Measurements from ENCODE around the gene OXER1. TPM values are rescaled to one million over a fixed set of nuclear protein-coding genes. Genes with fewer than 3 reads are reported as not detected.

OXER1 gene
- total and polyA plus RNA-seq, 4 donors, result 0.50 to 2.7 (median 1.3) TPM

GRCh38 chr2:42754021-42754775, 9.7 kb downstream of the OXER1 start:
- no peak overlapping the region for H3K27ac ChIP-seq (ENCODE audit: low read depth, low read length)
- 53% methylated on average over 10 of the region's 11 CpGs for WGBS (ENCODE audit: insufficient coverage)
- H3K4me3 ChIP-seq (ENCODE audit: low read depth, low read length), result no peak overlapping the region
- H3K9me3 ChIP-seq (ENCODE audit: control insufficient read depth, insufficient read depth, low read length), result no peaks in the 10 kb centered on the region
- DNase-seq (ENCODE audit: low read depth in 4 of 6, low spot score in 6 of 6), result peak in 3 of 6 donors; percentile 11 to 38 (median 25)
- H3K27me3 ChIP-seq (ENCODE audit: control insufficient read depth, insufficient read depth, low read length), result no peaks in the 10 kb centered on the region
- H3K4me1 ChIP-seq (ENCODE audit: control insufficient read depth, insufficient read depth, low read length), result peaks cover 33% of the 10 kb centered on the region
- peaks cover 32% of the 10 kb centered on the region for H3K36me3 ChIP-seq (ENCODE audit: control insufficient read depth, insufficient read depth, low read length)

- Histone ChIP-seq H3K36me3 (ENCODE audit: control insufficient read depth, insufficient read depth, low read length) (peaks cover 32% of the 10 kb centered on the region), H3K27me3 (ENCODE audit: control insufficient read depth, insufficient read depth, low read length) (no peaks in the 10 kb centered on the region), H3K4me3 (ENCODE audit: low read depth, low read length) (no peak overlapping the region), H3K4me1 (ENCODE audit: control insufficient read depth, insufficient read depth, low read length) (peaks cover 33% of the 10 kb centered on the region), H3K27ac (ENCODE audit: low read depth, low read length) (no peak overlapping the region), H3K9me3 (ENCODE audit: control insufficient read depth, insufficient read depth, low read length) (no peaks in the 10 kb centered on the region)
- 76% methylated on average over 16 of the region's 24 CpGs for WGBS (ENCODE audit: insufficient coverage)
- no peak for DNase-seq (ENCODE audit: low read depth in 4 of 6, low spot score in 6 of 6)
Observed at GRCh38 chr2:42752816-42753813, 10.8 kb downstream of the OXER1 start.

- peaks cover 33% of the 10 kb centered on the region for H3K4me1 ChIP-seq (ENCODE audit: control insufficient read depth, insufficient read depth, low read length)
- H3K27me3 ChIP-seq (ENCODE audit: control insufficient read depth, insufficient read depth, low read length), result no peaks in the 10 kb centered on the region
- H3K4me3 ChIP-seq (ENCODE audit: low read depth, low read length), result no peak overlapping the region
- H3K9me3 ChIP-seq (ENCODE audit: control insufficient read depth, insufficient read depth, low read length), result no peaks in the 10 kb centered on the region
- 60% methylated on average over 1 of the region's 2 CpGs for WGBS (ENCODE audit: insufficient coverage)
- peaks cover 34% of the 10 kb centered on the region for H3K36me3 ChIP-seq (ENCODE audit: control insufficient read depth, insufficient read depth, low read length)
- H3K27ac ChIP-seq (ENCODE audit: low read depth, low read length), result no peak overlapping the region
- no peak for DNase-seq (ENCODE audit: low read depth in 4 of 6, low spot score in 6 of 6)
Observed at GRCh38 chr2:42752314-42752713, 11.6 kb downstream of the OXER1 start.

- peaks cover 10% of the 10 kb centered on the region for H3K4me1 ChIP-seq (ENCODE audit: control insufficient read depth, insufficient read depth, low read length)
- no peak overlapping the region for H3K4me3 ChIP-seq (ENCODE audit: low read depth, low read length)
- peaks cover 17% of the 10 kb centered on the region for H3K36me3 ChIP-seq (ENCODE audit: control insufficient read depth, insufficient read depth, low read length)
- no peak for DNase-seq (ENCODE audit: low read depth in 4 of 6, low spot score in 6 of 6)
- H3K27me3 ChIP-seq (ENCODE audit: control insufficient read depth, insufficient read depth, low read length), result no peaks in the 10 kb centered on the region
- no peak overlapping the region for H3K27ac ChIP-seq (ENCODE audit: low read depth, low read length)
- no peaks in the 10 kb centered on the region for H3K9me3 ChIP-seq (ENCODE audit: control insufficient read depth, insufficient read depth, low read length)
- WGBS (ENCODE audit: insufficient coverage), result 100% methylated on average over 1 of the region's 4 CpGs
Observed at GRCh38 chr2:42748840-42749239, 15.1 kb downstream of the OXER1 start.

- Histone ChIP-seq H3K27ac (ENCODE audit: low read depth, low read length) (no peak overlapping the region), H3K4me1 (ENCODE audit: control insufficient read depth, insufficient read depth, low read length) (no peaks in the 10 kb centered on the region), H3K4me3 (ENCODE audit: low read depth, low read length) (no peak overlapping the region), H3K27me3 (ENCODE audit: control insufficient read depth, insufficient read depth, low read length) (no peaks in the 10 kb centered on the region), H3K36me3 (ENCODE audit: control insufficient read depth, insufficient read depth, low read length) (peaks cover 6% of the 10 kb centered on the region), H3K9me3 (ENCODE audit: control insufficient read depth, insufficient read depth, low read length) (no peaks in the 10 kb centered on the region)
- DNase-seq (ENCODE audit: low read depth in 4 of 6, low spot score in 6 of 6), result no peak
- WGBS (ENCODE audit: insufficient coverage), result 90% methylated on average over 1 of the region's 3 CpGs
Observed at GRCh38 chr2:42747422-42747821, 16.5 kb downstream of the OXER1 start.

- H3K27ac ChIP-seq (ENCODE audit: low read depth, low read length), result no peak overlapping the region
- no peaks in the 10 kb centered on the region for H3K27me3 ChIP-seq (ENCODE audit: control insufficient read depth, insufficient read depth, low read length)
- no peaks in the 10 kb centered on the region for H3K4me1 ChIP-seq (ENCODE audit: control insufficient read depth, insufficient read depth, low read length)
- H3K4me3 ChIP-seq (ENCODE audit: low read depth, low read length), result no peak overlapping the region
- DNase-seq (ENCODE audit: low read depth in 4 of 6, low spot score in 6 of 6), result peak in 1 of 6 donors; percentile 69
- peaks cover 11% of the 10 kb centered on the region for H3K36me3 ChIP-seq (ENCODE audit: control insufficient read depth, insufficient read depth, low read length)
- no peaks in the 10 kb centered on the region for H3K9me3 ChIP-seq (ENCODE audit: control insufficient read depth, insufficient read depth, low read length)
- 75% methylated on average over 1 of the region's 3 CpGs for whole genome bisulfite sequencing (ENCODE audit: insufficient coverage)
Observed at GRCh38 chr2:42744545-42745082, 19.3 kb downstream of the OXER1 start.

GRCh38 chr2:42743659-42743990, 20.3 kb downstream of the OXER1 start:
- H3K27me3 ChIP-seq (ENCODE audit: control insufficient read depth, insufficient read depth, low read length), result no peaks in the 10 kb centered on the region
- H3K27ac ChIP-seq (ENCODE audit: low read depth, low read length), result no peak overlapping the region
- 50% methylated on average over 1 of the region's 1 CpG for WGBS (ENCODE audit: insufficient coverage)
- H3K36me3 ChIP-seq (ENCODE audit: control insufficient read depth, insufficient read depth, low read length), result peaks cover 11% of the 10 kb centered on the region
- H3K4me1 ChIP-seq (ENCODE audit: control insufficient read depth, insufficient read depth, low read length), result no peaks in the 10 kb centered on the region
- no peaks in the 10 kb centered on the region for H3K9me3 ChIP-seq (ENCODE audit: control insufficient read depth, insufficient read depth, low read length)
- DNase-seq (ENCODE audit: low read depth in 4 of 6, low spot score in 6 of 6), result no peak
- H3K4me3 ChIP-seq (ENCODE audit: low read depth, low read length), result no peak overlapping the region

GRCh38 chr2:42742740-42743658, 20.9 kb downstream of the OXER1 start:
- 63% methylated on average over 2 of the region's 2 CpGs for WGBS (ENCODE audit: insufficient coverage)
- Histone ChIP-seq H3K27ac (ENCODE audit: low read depth, low read length) (no peak overlapping the region), H3K9me3 (ENCODE audit: control insufficient read depth, insufficient read depth, low read length) (no peaks in the 10 kb centered on the region), H3K4me1 (ENCODE audit: control insufficient read depth, insufficient read depth, low read length) (no peaks in the 10 kb centered on the region), H3K36me3 (ENCODE audit: control insufficient read depth, insufficient read depth, low read length) (peaks cover 11% of the 10 kb centered on the region), H3K27me3 (ENCODE audit: control insufficient read depth, insufficient read depth, low read length) (no peaks in the 10 kb centered on the region), H3K4me3 (ENCODE audit: low read depth, low read length) (no peak overlapping the region)
- DNase-seq (ENCODE audit: low read depth in 4 of 6, low spot score in 6 of 6), result no peak

- peaks cover 16% of the 10 kb centered on the region for H3K36me3 ChIP-seq (ENCODE audit: control insufficient read depth, insufficient read depth, low read length)
- WGBS (ENCODE audit: insufficient coverage), result no CpG with 5 or more reads among the region's 3 CpGs
- no peak overlapping the region for H3K4me3 ChIP-seq (ENCODE audit: low read depth, low read length)
- no peak for DNase-seq (ENCODE audit: low read depth in 4 of 6, low spot score in 6 of 6)
- H3K4me1 ChIP-seq (ENCODE audit: control insufficient read depth, insufficient read depth, low read length), result no peaks in the 10 kb centered on the region
- H3K27ac ChIP-seq (ENCODE audit: low read depth, low read length), result no peak overlapping the region
- H3K27me3 ChIP-seq (ENCODE audit: control insufficient read depth, insufficient read depth, low read length), result no peaks in the 10 kb centered on the region
- peaks cover 1% of the 10 kb centered on the region for H3K9me3 ChIP-seq (ENCODE audit: control insufficient read depth, insufficient read depth, low read length)
Observed at GRCh38 chr2:42741140-42741539, 22.8 kb downstream of the OXER1 start.

All from spinal cord (tissue), 10 donors.